Vagina (tissue), 2 donors: ENCODE results near the gene ZNF280C. TPM values are rescaled to one million over a fixed set of nuclear protein-coding genes. Genes with fewer than 3 reads are reported as not detected.
"Not testable (repeated sequence)": the region's sequence is repeated elsewhere in the genome, so short reads cannot be mapped to it uniquely, and the experiment has no call there.

Experiments used
- DNase-seq, 2 donors: peaks; one replicate each; pipeline ENCODE4 v3.0.0-alpha.2; 2017; ENCODE audit errors: extremely low spot score in 2 of 2
- H3K27ac ChIP-seq: fragments of 200-600 bp; sonication (generic); one replicate; pipeline ENCODE4 v1.5.1; 2019
- H3K27me3 ChIP-seq: fragments of 200-600 bp; sonication (generic); one replicate; pipeline ENCODE4 v1.5.1; 2019
- H3K36me3 ChIP-seq, 2 donors: fragments of 200-600 bp; sonication (generic); one replicate each; pipeline ENCODE4 v1.5.1; 2017 to 2019
- H3K4me1 ChIP-seq: fragments of 200-600 bp; sonication (generic); one replicate; pipeline ENCODE4 v1.5.1; 2019
- H3K4me3 ChIP-seq, 2 donors: fragments of 200-600 bp; sonication (generic); 1 replicate in 1 of 2; 2 replicates in 1 of 2; pipeline ENCODE4 v1.5.1; 2016 to 2019
- H3K9me3 ChIP-seq: fragments of 200-600 bp; sonication (generic); one replicate; pipeline ENCODE4 v1.5.1; 2019
- POLR2A ChIP-seq, 2 donors: fragments of 450-650 bp; IDR thresholded peaks; one replicate each; pipeline ENCODE4 v1.6.1; 2017; ENCODE audit warnings: antibody characterized with exemption in 2 of 2, mild to moderate bottlenecking in 2 of 2, moderate library complexity in 2 of 2
- POLR2AphosphoS5 ChIP-seq, 2 donors: sonication (generic); formaldehyde crosslinking; IDR thresholded peaks; one replicate each; pipeline ENCODE4 v1.9.0; 2017; ENCODE audit warnings: antibody characterized with exemption in 2 of 2, mild to moderate bottlenecking in 2 of 2, low read depth in 1 of 2; ENCODE audit not compliant: insufficient read depth in 1 of 2
- intact Hi-C: fragments of 100-400 bp; cut with DNase I; formaldehyde crosslinking; loops from one replicate; pipeline ENCODE4 v1.15.1; 2023
- total RNA-seq: library from RNA; depleted of rRNA; stranded (reverse); fragments of >200 nt; gene quantifications from one replicate; pipeline ENCODE4 v1.2.3, GENCODE V29; 2016
- TF ChIP-seq, protein P1 (sequence below), 3 experiments: fragments of 450-650 bp in 2 of 3; fragments of 200-600 bp in 1 of 3; sonication (generic) in 1 of 3; IDR thresholded peaks; one replicate each; pipeline ENCODE4 v1.5.1; 2017 to 2019; ENCODE audit warnings: antibody characterized with exemption in 3 of 3, mild to moderate bottlenecking in 2 of 3, moderate library complexity in 2 of 3

ZNF280C gene
- total RNA-seq, 1 donor from 2014 or later: 4.2 TPM

DNA sequence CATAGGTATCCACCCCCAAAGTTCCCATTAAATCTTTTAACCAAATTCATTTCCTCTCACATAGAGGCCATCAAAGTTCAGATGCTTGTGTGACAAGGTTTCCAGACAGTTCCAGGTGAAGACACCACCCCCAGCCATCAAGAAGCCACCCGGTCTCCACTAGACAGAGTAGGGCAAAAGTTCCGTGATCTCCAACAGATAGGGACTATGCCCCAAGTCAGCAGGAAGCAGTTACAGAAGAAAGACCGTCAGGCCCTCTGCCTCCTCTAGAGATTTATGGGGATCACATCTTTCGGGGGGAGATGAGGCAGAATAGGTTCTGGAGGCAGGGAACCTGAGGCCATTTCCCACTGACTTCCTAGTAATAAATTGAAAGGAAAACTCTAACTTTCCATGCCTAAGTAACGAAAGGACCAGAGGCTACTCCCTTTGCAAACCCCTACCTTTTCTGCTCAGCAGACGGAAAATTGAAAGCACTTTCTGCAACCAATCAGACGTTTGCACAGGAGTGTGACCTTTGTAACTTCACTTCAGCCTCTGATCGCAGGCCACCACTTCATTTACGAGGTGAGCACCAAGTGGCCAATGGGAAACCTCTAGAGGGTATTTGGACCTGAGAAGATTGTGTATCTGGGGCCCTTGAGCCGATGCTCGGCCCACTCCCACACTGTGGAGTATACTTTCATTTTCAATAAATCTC, 18.5 kb upstream of the ZNF280C start:
- no peaks in the 10 kb centered on the region for H3K4me1 ChIP-seq
- intact Hi-C loops: no loop called here
- TF ChIP-seq, protein P1, sequence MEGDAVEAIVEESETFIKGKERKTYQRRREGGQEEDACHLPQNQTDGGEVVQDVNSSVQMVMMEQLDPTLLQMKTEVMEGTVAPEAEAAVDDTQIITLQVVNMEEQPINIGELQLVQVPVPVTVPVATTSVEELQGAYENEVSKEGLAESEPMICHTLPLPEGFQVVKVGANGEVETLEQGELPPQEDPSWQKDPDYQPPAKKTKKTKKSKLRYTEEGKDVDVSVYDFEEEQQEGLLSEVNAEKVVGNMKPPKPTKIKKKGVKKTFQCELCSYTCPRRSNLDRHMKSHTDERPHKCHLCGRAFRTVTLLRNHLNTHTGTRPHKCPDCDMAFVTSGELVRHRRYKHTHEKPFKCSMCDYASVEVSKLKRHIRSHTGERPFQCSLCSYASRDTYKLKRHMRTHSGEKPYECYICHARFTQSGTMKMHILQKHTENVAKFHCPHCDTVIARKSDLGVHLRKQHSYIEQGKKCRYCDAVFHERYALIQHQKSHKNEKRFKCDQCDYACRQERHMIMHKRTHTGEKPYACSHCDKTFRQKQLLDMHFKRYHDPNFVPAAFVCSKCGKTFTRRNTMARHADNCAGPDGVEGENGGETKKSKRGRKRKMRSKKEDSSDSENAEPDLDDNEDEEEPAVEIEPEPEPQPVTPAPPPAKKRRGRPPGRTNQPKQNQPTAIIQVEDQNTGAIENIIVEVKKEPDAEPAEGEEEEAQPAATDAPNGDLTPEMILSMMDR (IDR thresholded peaks at IDR 0.05): no peak
- TF ChIP-seq POLR2A (IDR thresholded peaks at IDR 0.05) (no peak), POLR2AphosphoS5 (IDR thresholded peaks at IDR 0.05; ENCODE audit: insufficient read depth in 1 of 2, low read depth in 1 of 2) (no peak)
- H3K9me3 ChIP-seq: no peaks in the 10 kb centered on the region
- DNase-seq: no peak
- H3K36me3 ChIP-seq: no peaks in the 10 kb centered on the region
- H3K4me3 ChIP-seq: no peak overlapping the region
- H3K27me3 ChIP-seq: no peaks in the 10 kb centered on the region
- no peak overlapping the region for H3K27ac ChIP-seq

DNA sequence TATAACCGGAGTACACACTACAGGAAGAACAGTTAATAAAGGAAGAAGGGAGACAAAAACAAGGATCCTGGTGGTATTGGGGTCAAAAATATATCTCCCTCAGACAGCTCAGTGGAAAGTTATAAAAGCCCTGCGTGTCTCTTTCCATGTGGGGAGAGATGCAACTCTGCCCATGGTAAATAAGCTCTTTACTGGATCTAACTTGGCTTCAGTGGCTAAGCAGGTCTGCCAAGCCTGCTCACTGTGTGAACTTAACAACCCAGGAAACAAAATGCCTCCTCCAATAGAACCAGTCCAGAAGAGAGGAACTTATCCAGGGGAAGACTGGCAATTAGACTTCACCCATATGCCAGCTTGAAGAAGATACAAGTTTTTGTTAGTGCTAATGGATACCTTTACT, 17.0 kb upstream of the ZNF280C start:
- no peak overlapping the region for H3K27ac ChIP-seq
- no peak overlapping the region for H3K4me3 ChIP-seq
- H3K9me3 ChIP-seq: no peaks in the 10 kb centered on the region
- TF ChIP-seq POLR2AphosphoS5 (IDR thresholded peaks at IDR 0.05; ENCODE audit: insufficient read depth in 1 of 2, low read depth in 1 of 2) (no peak), POLR2A (IDR thresholded peaks at IDR 0.05) (no peak)
- TF ChIP-seq, protein P1 (IDR thresholded peaks at IDR 0.05): no peak
- H3K36me3 ChIP-seq: no peaks in the 10 kb centered on the region
- H3K27me3 ChIP-seq: no peaks in the 10 kb centered on the region
- intact Hi-C loops: no loop called here
- no peak for DNase-seq
- H3K4me1 ChIP-seq: no peaks in the 10 kb centered on the region

DNA sequence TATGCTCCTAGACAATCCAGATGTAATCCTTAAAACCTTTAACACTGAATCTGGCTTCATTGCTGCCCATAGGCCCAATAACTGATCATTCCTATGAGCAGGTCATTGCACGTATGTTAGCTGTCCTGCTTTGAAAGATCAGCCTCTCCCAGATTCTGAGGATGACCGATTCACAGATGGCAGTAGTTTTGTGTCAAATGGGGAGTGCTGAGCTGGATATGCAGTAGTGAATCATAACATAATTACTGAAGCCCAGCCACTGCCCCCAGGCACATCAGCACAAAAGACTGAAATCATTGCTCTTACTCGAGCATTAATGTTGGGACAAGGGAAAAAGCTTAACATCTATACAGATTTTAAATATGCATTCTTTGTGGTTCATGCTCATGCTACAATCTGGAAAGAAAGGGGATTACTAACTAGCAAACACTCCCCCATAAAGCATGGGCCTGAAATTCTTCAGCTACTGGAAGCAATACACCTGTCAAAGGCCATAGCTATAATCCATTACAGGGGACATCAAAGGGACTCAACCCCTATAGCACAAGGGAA, 16.4 kb upstream of the ZNF280C start:
- no peaks in the 10 kb centered on the region for H3K9me3 ChIP-seq
- no peak overlapping the region for H3K4me3 ChIP-seq
- H3K36me3 ChIP-seq: no peaks in the 10 kb centered on the region
- intact Hi-C loops: no loop called here
- H3K27me3 ChIP-seq: no peaks in the 10 kb centered on the region
- no peak for DNase-seq
- H3K27ac ChIP-seq: no peak overlapping the region
- no peaks in the 10 kb centered on the region for H3K4me1 ChIP-seq
- TF ChIP-seq POLR2A (IDR thresholded peaks at IDR 0.05) (no peak), POLR2AphosphoS5 (IDR thresholded peaks at IDR 0.05; ENCODE audit: insufficient read depth in 1 of 2, low read depth in 1 of 2) (no peak)
- TF ChIP-seq, protein P1 (IDR thresholded peaks at IDR 0.05): no peak

DNA sequence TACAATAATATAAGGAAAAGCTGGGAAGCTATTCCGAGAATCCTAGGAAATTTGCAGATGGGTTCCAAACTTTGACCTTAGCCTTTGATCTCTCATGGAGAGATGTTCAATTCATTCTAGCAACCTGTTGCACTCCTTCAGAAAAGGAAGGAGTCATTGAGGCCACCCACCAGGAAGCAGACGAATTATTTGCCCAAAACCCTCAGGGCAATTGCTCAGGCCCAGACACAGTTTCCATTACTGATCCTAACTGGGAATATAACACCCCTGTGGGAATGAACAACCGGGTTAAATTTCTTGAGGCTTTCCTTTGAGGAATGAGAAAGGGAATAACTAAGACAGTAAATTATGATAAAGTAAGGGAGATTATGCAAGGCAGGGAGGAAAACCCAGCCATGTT, 13.5 kb upstream of the ZNF280C start:
- no peak overlapping the region for H3K27ac ChIP-seq
- H3K4me1 ChIP-seq: no peaks in the 10 kb centered on the region
- TF ChIP-seq POLR2AphosphoS5 (IDR thresholded peaks at IDR 0.05; ENCODE audit: insufficient read depth in 1 of 2, low read depth in 1 of 2) (no peak), POLR2A (IDR thresholded peaks at IDR 0.05) (no peak)
- TF ChIP-seq, protein P1 (IDR thresholded peaks at IDR 0.05): no peak
- H3K36me3 ChIP-seq: no peaks in the 10 kb centered on the region
- DNase-seq: no peak
- no peaks in the 10 kb centered on the region for H3K9me3 ChIP-seq
- no peaks in the 10 kb centered on the region for H3K27me3 ChIP-seq
- intact Hi-C loops: no loop called here
- no peak overlapping the region for H3K4me3 ChIP-seq

DNA sequence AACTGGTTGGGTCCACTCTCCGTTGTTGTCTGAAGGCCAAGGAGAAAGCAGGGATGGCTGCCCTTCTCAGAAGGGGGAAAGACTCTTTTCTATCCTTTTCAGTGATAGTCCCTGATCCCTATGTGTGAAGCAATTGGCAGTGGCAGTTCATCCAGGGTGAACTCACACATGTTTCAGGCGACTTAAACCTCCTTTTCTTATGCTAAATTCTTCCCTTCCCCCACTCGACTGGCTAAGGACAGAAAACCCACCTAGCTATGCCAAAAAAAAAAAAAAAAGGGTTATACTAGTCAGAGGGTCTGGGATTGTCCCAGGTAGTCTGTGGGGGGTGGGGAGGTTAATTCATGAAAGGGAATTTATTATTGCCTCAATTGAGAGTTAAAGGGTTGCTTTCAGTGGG, 12.2 kb upstream of the ZNF280C start:
- no peak overlapping the region for H3K27ac ChIP-seq
- H3K27me3 ChIP-seq: no peaks in the 10 kb centered on the region
- H3K9me3 ChIP-seq: no peaks in the 10 kb centered on the region
- no peak for DNase-seq
- H3K36me3 ChIP-seq: no peaks in the 10 kb centered on the region
- TF ChIP-seq POLR2A (IDR thresholded peaks at IDR 0.05) (no peak), POLR2AphosphoS5 (IDR thresholded peaks at IDR 0.05; ENCODE audit: insufficient read depth in 1 of 2, low read depth in 1 of 2) (no peak)
- TF ChIP-seq, protein P1 (IDR thresholded peaks at IDR 0.05): no peak
- no peaks in the 10 kb centered on the region for H3K4me1 ChIP-seq
- H3K4me3 ChIP-seq: no peak overlapping the region
- intact Hi-C loops: no loop called here

DNA sequence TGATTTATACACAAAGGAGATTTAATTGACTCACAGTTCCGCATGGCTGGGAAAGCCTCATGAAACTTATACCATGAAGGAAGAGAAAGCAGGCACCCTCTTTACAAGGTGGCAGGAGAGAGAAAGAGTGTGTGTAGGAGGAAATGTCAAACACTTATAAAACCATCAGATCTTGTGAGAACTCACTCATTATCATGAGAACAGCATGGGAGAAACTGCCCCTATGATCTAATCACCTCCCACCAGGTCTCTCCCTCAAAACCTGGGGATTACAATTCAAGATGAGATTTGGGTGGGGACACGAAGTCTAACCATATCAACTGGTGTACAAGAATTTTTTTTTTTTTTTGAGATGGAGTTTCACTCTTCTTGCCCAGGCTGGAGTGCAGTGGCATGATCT, 3.6 kb upstream of the ZNF280C start:
- DNase-seq, H3K36me3 ChIP-seq, H3K27me3 ChIP-seq, H3K4me3 ChIP-seq, H3K4me1 ChIP-seq, H3K27ac ChIP-seq, intact Hi-C loops, H3K9me3 ChIP-seq: not testable (repeated sequence)

DNA sequence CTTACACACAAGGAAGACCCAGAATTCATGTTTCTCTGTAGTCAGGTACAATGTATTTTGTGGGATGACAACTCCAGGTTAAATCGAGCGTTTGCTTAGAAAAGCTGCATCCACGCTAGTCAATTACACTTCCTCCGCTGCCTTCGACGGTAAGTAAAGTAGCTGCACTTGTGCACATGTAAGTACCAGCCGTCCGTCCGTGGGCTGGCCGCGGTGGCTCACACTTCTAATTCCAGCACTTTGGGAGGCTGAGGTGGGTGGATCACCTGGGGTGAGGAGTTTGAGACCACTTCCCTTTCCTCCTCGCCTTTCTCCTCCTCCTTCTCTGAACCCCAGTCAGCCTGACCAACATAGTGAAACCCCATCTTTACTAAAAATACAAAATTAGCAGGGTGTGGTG, 692 bp upstream of the ZNF280C start:
- H3K4me3 ChIP-seq, H3K4me1 ChIP-seq, intact Hi-C loops, H3K36me3 ChIP-seq, H3K27me3 ChIP-seq, H3K27ac ChIP-seq, DNase-seq, H3K9me3 ChIP-seq: not testable (repeated sequence)
